Panc1 (cell line): ENCODE results near the gene F2R. TPM values are rescaled to one million over a fixed set of nuclear protein-coding genes. Genes with fewer than 3 reads are reported as not detected.

Source experiments
- ATAC-seq: fragments of 200-7000 bp; cut with Tn5 transposase; 2 replicates; pipeline ENCODE4 v1.9.1; 2020; ENCODE audit warnings: mild to moderate bottlenecking, moderate library complexity
- BruUV-seq: library from RNA; stranded (reverse); fragments of 400-500 nt; replicated peaks from 2 replicates; lab custom pipeline; 2021; lab: Mats Ljungman, UMichigan
- CTCF ChIA-PET: fragments of 300-600 bp; sonication (Branson Sonifier 250); formaldehyde crosslinking; loops from one replicate; lab custom pipeline; 2022; ENCODE audit warnings: antibody characterized with exemption; lab: Charles Lee
- POLR2A ChIA-PET: fragments of 300-600 bp; sonication (Branson Sonifier 250); formaldehyde crosslinking; loops from one replicate; lab custom pipeline; 2022; ENCODE audit warnings: antibody characterized with exemption; lab: Charles Lee
- DNase-seq: peaks from one replicate; pipeline ENCODE4 v3.0.0-alpha.2; 2010; ENCODE audit warnings: low read depth, low spot score
- H3K27ac ChIP-seq: 2 replicates; pipeline ENCODE4 v1.5.1; 2011; ENCODE audit warnings: mild to moderate bottlenecking, low read length, inconsistent platforms
- H3K27me3 ChIP-seq: fragments of 200-500 bp; sonication (Bioruptor generic); 2 replicates; pipeline ENCODE4 v1.6.0; 2014; ENCODE audit warnings: low read length, inconsistent platforms; ENCODE audit not compliant: control insufficient read depth, insufficient read depth
- H3K36me3 ChIP-seq: fragments of 200-500 bp; sonication (Bioruptor generic); 2 replicates; pipeline ENCODE4 v1.5.1; 2014; ENCODE audit warnings: inconsistent platforms, mild to moderate bottlenecking, low read length, moderate library complexity; ENCODE audit not compliant: control insufficient read depth, insufficient read depth
- H3K4me1 ChIP-seq: 2 replicates; pipeline ENCODE4 v1.5.1; 2011; ENCODE audit warnings: inconsistent platforms, mild to moderate bottlenecking, low read length, moderate library complexity; ENCODE audit not compliant: control insufficient read depth, insufficient read depth
- H3K4me3 ChIP-seq, 2 experiments: 2 replicates each; pipeline ENCODE4 v1.5.1; 2011 to 2012; ENCODE audit warnings: low read depth in 2 of 2, low read length in 2 of 2, mild to moderate bottlenecking in 2 of 2, inconsistent platforms in 1 of 2, moderate library complexity in 1 of 2
- H3K9me3 ChIP-seq: fragments of 200-500 bp; sonication (Bioruptor generic); 2 replicates; pipeline ENCODE4 v1.5.1; 2014; ENCODE audit warnings: low read depth, mild to moderate bottlenecking, inconsistent platforms, low read length, moderate library complexity; ENCODE audit not compliant: control insufficient read depth, insufficient read depth
- CTCF ChIP-seq: fragments of 450-650 bp; IDR thresholded peaks from 2 replicates; pipeline ENCODE4 v1.5.1; 2017; ENCODE audit warnings: mild to moderate bottlenecking
- POLR2AphosphoS5 ChIP-seq: IDR thresholded peaks from 2 replicates; pipeline ENCODE4 v1.6.1; 2012; ENCODE audit warnings: mild to moderate bottlenecking, low read depth, low read length, moderate library complexity
- REST ChIP-seq, 2 experiments: IDR thresholded peaks; 2 replicates each; pipeline ENCODE4 v1.6.1; 2011 to 2012; ENCODE audit warnings: low read depth in 2 of 2, control low read depth in 1 of 2, low read length in 1 of 2, mild to moderate bottlenecking in 1 of 2, moderate library complexity in 1 of 2; ENCODE audit not compliant: insufficient read depth in 1 of 2
- SIN3A ChIP-seq: IDR thresholded peaks from 2 replicates; pipeline ENCODE4 v1.6.1; 2012; ENCODE audit warnings: low read depth, mild to moderate bottlenecking, low read length, moderate library complexity, borderline replicate concordance; ENCODE audit not compliant: insufficient read depth
- TCF7L2 ChIP-seq: IDR thresholded peaks from 2 replicates; pipeline ENCODE4 v1.6.1; 2011; ENCODE audit warnings: mild to moderate bottlenecking, low read depth, low read length, inconsistent platforms
- in situ Hi-C: cut with HindIII; loops from 2 replicates; pipeline ENCODE4 v1.10.0; 2016; ENCODE audit warnings: low sequenced_read_pairs, low pct_unique_long_range_greater_than_20kb
- intact Hi-C: fragments of 100-400 bp; cut with micrococcal nuclease; formaldehyde crosslinking; loops from one replicate; pipeline ENCODE4 v1.10.0; 2022; ENCODE audit not compliant: unreplicated experiment
- total RNA-seq: library from RNA; stranded (reverse); gene quantifications from one replicate; pipeline ENCODE4 v1.2.1, GENCODE V29; 2021; ENCODE audit not compliant: unreplicated experiment

Gene F2R
- total RNA-seq, 1 experiment from 2014 or later: 26.0 TPM

- no peak overlapping the region for H3K27ac ChIP-seq
- no peak for ATAC-seq
- intact Hi-C loops (no loop called here), in situ Hi-C loops (no loop called here)
- no peaks in the 10 kb centered on the region for H3K36me3 ChIP-seq
- H3K27me3 ChIP-seq: no peaks in the 10 kb centered on the region
- no TSS peak for BruUV-seq
- no peak for DNase-seq
- ChIA-PET CTCF (no interaction called here), POLR2A (interaction anchor here (1.0 kb wide), 1 partner anchor 10 kb away, joined by 3 read pairs; no protein-coding TSS in a partner anchor)
- H3K4me3 ChIP-seq: no peak overlapping the region
- peaks cover 5% of the 10 kb centered on the region; the same call in 1 of the 2 replicates for H3K4me1 ChIP-seq
- H3K9me3 ChIP-seq: no peaks in the 10 kb centered on the region
- TF ChIP-seq POLR2AphosphoS5 (no peak), TCF7L2 (no peak), REST (IDR thresholded peaks at IDR 0.05; ENCODE audit: insufficient read depth in 1 of 2, low read depth in 2 of 2, low read length in 1 of 2) (no peak), CTCF (no peak), SIN3A (no peak)
Measured at GRCh38 chr5:76692651-76693050, 23.3 kb upstream of the F2R start.

GRCh38 chr5:76693141-76693540 lies 22.8 kb upstream of the F2R start:
- DNase-seq: no peak
- H3K27ac ChIP-seq: no peak overlapping the region
- TF ChIP-seq SIN3A (no peak), POLR2AphosphoS5 (no peak), REST (IDR thresholded peaks at IDR 0.05; ENCODE audit: insufficient read depth in 1 of 2, low read depth in 2 of 2, low read length in 1 of 2) (no peak), CTCF (no peak), TCF7L2 (no peak)
- ChIA-PET POLR2A (interaction anchor here (1.0 kb wide), 1 partner anchor 10 kb away, joined by 3 read pairs; no protein-coding TSS in a partner anchor), CTCF (no interaction called here)
- intact Hi-C loops: no loop called here
- no peak for ATAC-seq
- H3K27me3 ChIP-seq: no peaks in the 10 kb centered on the region
- in situ Hi-C loops: no loop called here
- H3K4me1 ChIP-seq: peaks cover 5% of the 10 kb centered on the region; the same call in 1 of the 2 replicates
- no peaks in the 10 kb centered on the region for H3K36me3 ChIP-seq
- no peak overlapping the region for H3K4me3 ChIP-seq
- H3K9me3 ChIP-seq: no peaks in the 10 kb centered on the region
- no TSS peak for BruUV-seq
